ENCODE results near the gene HNF1B.

HNF1B gene

GRCh38 chr17:37761059-37761458, 16.2 kb upstream of the HNF1B start:
- no peak for DNase-seq

- DNase-seq = no peak
Measured at GRCh38 chr17:37759014-37759637, 14.3 kb upstream of the HNF1B start.

- DNase-seq = no peak
Measured at GRCh38 chr17:37756051-37756450, 11.2 kb upstream of the HNF1B start.

GRCh38 chr17:37755455-37755854, 10.6 kb upstream of the HNF1B start:
- DNase-seq = no peak

GRCh38 chr17:37754363-37754762, 9.5 kb upstream of the HNF1B start:
- no peak for DNase-seq

- no peak for DNase-seq
Measured at GRCh38 chr17:37752482-37752881, 7.6 kb upstream of the HNF1B start.

- DNase-seq = no peak
Measured at GRCh38 chr17:37750768-37751475, 6.1 kb upstream of the HNF1B start.

GRCh38 chr17:37750292-37750691, 5.4 kb upstream of the HNF1B start:
- DNase-seq = no peak

- no peak for DNase-seq
Measured at GRCh38 chr17:37747222-37747621, 2.4 kb upstream of the HNF1B start.

GRCh38 chr17:37746617-37747016, 1.8 kb upstream of the HNF1B start:
- DNase-seq = no peak

GRCh38 chr17:37745801-37746426, 1.1 kb upstream of the HNF1B start:
- no peak for DNase-seq

GRCh38 chr17:37744633-37744927, 279 bp downstream of the HNF1B start:
- no peak for DNase-seq

GRCh38 chr17:37743875-37744632, 805 bp downstream of the HNF1B start:
- no peak for DNase-seq

- no peak for DNase-seq
Measured at GRCh38 chr17:37743612-37743874, 1.3 kb downstream of the HNF1B start.

GRCh38 chr17:37742762-37743611, 1.9 kb downstream of the HNF1B start:
- no peak for DNase-seq

- DNase-seq = no peak
Measured at GRCh38 chr17:37742116-37742761, 2.6 kb downstream of the HNF1B start.

GRCh38 chr17:37741341-37742115, 3.3 kb downstream of the HNF1B start:
- no peak for DNase-seq

GRCh38 chr17:37740915-37741314, 3.9 kb downstream of the HNF1B start:
- no peak for DNase-seq

- no peak for DNase-seq
Measured at GRCh38 chr17:37737971-37738370, 6.9 kb downstream of the HNF1B start.

- DNase-seq = no peak
Measured at GRCh38 chr17:37737081-37737480, 7.8 kb downstream of the HNF1B start.

- DNase-seq = no peak
Measured at GRCh38 chr17:37736428-37736827, 8.4 kb downstream of the HNF1B start.

- no peak for DNase-seq
Measured at GRCh38 chr17:37735165-37735564, 9.7 kb downstream of the HNF1B start.

All from stimulated activated CD4-positive, alpha-beta T cell treated with anti-CD3 and anti-CD28 coated beads, Interleukin-1b, Interleukin-23, amount 100 ng/mL, for 48 hours (primary cell).